Stimulated activated CD8-positive, alpha-beta memory T cell treated with anti-CD3 and anti-CD28 coated beads, Interleukin-15, amount 100 ng/mL, for 48 hours (primary cell): ENCODE data around the gene RASGEF1C.

Source experiments
- DNase-seq, 2 donors: peaks; one replicate each; pipeline ENCODE4 v3.0.0-alpha.2; 2020; ENCODE audit warnings: low read depth in 2 of 2

The RASGEF1C gene

GRCh38 chr5:180059326-180059725 lies 149.7 kb downstream of the RASGEF1C start:
- no peak for DNase-seq

GRCh38 chr5:180056153-180056552 lies 152.9 kb downstream of the RASGEF1C start:
- DNase-seq: no peak

GRCh38 chr5:180054226-180054625 lies 154.8 kb downstream of the RASGEF1C start:
- DNase-seq: no peak

- DNase-seq: no peak
These were observed 155.9 kb downstream of the RASGEF1C start for GRCh38 chr5:180053061-180053602.

GRCh38 chr5:180052211-180052818 lies 156.7 kb downstream of the RASGEF1C start:
- DNase-seq: no peak
